ENCODE data around the gene C1QL2. TPM values are rescaled to one million over a fixed set of nuclear protein-coding genes. Genes with fewer than 3 reads are reported as not detected.

C1QL2 gene
- total RNA-seq, 2 experiments from 2014 or later: not detected

GRCh38 chr2:119179202-119179601 lies 20.7 kb upstream of the C1QL2 start:
- no peak for ATAC-seq
- ChIA-PET POLR2A (no interaction called here), CTCF (interaction anchor here (1.0 to 1.2 kb wide), 2 partner anchors 298 to 299 kb away, joined by 3 read pairs; no protein-coding TSS in a partner anchor)
- Mint-ChIP-seq H3K27ac (no peak overlapping the region), H3K4me1 (ENCODE audit: low read depth) (no peaks in the 10 kb centered on the region), H3K4me3 (no peak overlapping the region), H3K36me3 (ENCODE audit: low read depth) (no peaks in the 10 kb centered on the region), H3K9me3 (no peaks in the 10 kb centered on the region), H3K27me3 (no peaks in the 10 kb centered on the region)
- no peak for TF ChIP-seq CTCF (IDR thresholded peaks at IDR 0.05)
- no peak for DNase-seq
- intact Hi-C loops (cut with micrococcal nuclease): loop anchor here (10.0 kb wide), 1 partner anchor 164 kb away; no protein-coding TSS in a partner anchor

GRCh38 chr2:119178776-119179175 lies 20.2 kb upstream of the C1QL2 start:
- H3K4me1 Mint-ChIP-seq (ENCODE audit: low read depth): no peaks in the 10 kb centered on the region
- intact Hi-C loops (cut with micrococcal nuclease): loop anchor here (10.0 kb wide), 1 partner anchor 164 kb away; no protein-coding TSS in a partner anchor
- ATAC-seq (no peak), DNase-seq (no peak)
- no peak overlapping the region for H3K4me3 Mint-ChIP-seq
- POLR2A ChIA-PET: no interaction called here
- TF ChIP-seq CTCF (IDR thresholded peaks at IDR 0.05): no peak
- H3K27me3 Mint-ChIP-seq: no peaks in the 10 kb centered on the region
- H3K27ac Mint-ChIP-seq: no peak overlapping the region
- no peaks in the 10 kb centered on the region for H3K9me3 Mint-ChIP-seq
- no peaks in the 10 kb centered on the region for H3K36me3 Mint-ChIP-seq (ENCODE audit: low read depth)
- CTCF ChIA-PET: interaction anchor here (1.0 to 1.2 kb wide), 2 partner anchors 297 to 298 kb away, joined by 3 read pairs; no protein-coding TSS in a partner anchor

- ATAC-seq (no peak), DNase-seq (no peak)
- Mint-ChIP-seq H3K36me3 (ENCODE audit: low read depth) (no peaks in the 10 kb centered on the region), H3K27ac (no peak overlapping the region), H3K4me1 (ENCODE audit: low read depth) (no peaks in the 10 kb centered on the region), H3K4me3 (no peak overlapping the region), H3K27me3 (no peaks in the 10 kb centered on the region), H3K9me3 (no peaks in the 10 kb centered on the region)
- ChIA-PET POLR2A (no interaction called here), CTCF (no interaction called here)
- TF ChIP-seq CTCF (IDR thresholded peaks at IDR 0.05): no peak
- intact Hi-C loops (cut with micrococcal nuclease): loop anchor here (10.0 kb wide), 1 partner anchor 163 kb away; no protein-coding TSS in a partner anchor
Observed at GRCh38 chr2:119177838-119178190, 19.3 kb upstream of the C1QL2 start.

- H3K36me3 Mint-ChIP-seq (ENCODE audit: low read depth): no peaks in the 10 kb centered on the region
Observed at GRCh38 chr2:119177171-119177837, 18.8 kb upstream of the C1QL2 start.

More at GRCh38 chr2:119177171-119177837, 18.8 kb upstream of the C1QL2 start:
- H3K27ac Mint-ChIP-seq: no peak overlapping the region
- H3K27me3 Mint-ChIP-seq: no peaks in the 10 kb centered on the region
- no peak overlapping the region for H3K4me3 Mint-ChIP-seq
- CTCF ChIA-PET: no interaction called here
- no peaks in the 10 kb centered on the region for H3K4me1 Mint-ChIP-seq (ENCODE audit: low read depth)
- POLR2A ChIA-PET: no interaction called here
- ATAC-seq (no peak), DNase-seq (no peak)
- no peaks in the 10 kb centered on the region for H3K9me3 Mint-ChIP-seq
- no peak for TF ChIP-seq CTCF (IDR thresholded peaks at IDR 0.05)
- intact Hi-C loops (cut with micrococcal nuclease): loop anchor here (10.0 kb wide), 1 partner anchor 163 kb away; no protein-coding TSS in a partner anchor
